Pancreas (tissue), 10 donors: ENCODE data around the gene CREBRF. TPM values are rescaled to one million over a fixed set of nuclear protein-coding genes. Genes with fewer than 3 reads are reported as not detected.

Experiments used
- ATAC-seq, 4 donors: fragments of 200-7000 bp; cut with Tn5 transposase; one replicate each; pipeline versions ENCODE4 v1.8.0 to v1.9.1; 2020; ENCODE audit warnings: mild to moderate bottlenecking in 4 of 4, moderate library complexity in 4 of 4
- DNase-seq, 6 donors: peaks; one replicate each; pipeline ENCODE4 v3.0.0-alpha.2; 2020
- FAIRE-seq: peaks from 2 replicates; lab custom pipeline; 2012; peaks lifted over from hg19 to GRCh38; lab: Jason Lieb, UNC
- H3K27ac ChIP-seq, 4 donors: fragments of 200-600 bp; sonication (generic); 1 replicate in 3 of 4; 2 replicates in 1 of 4; pipeline versions ENCODE4 v1.5.0 to v1.8.0; 2020
- H3K27me3 ChIP-seq, 4 donors: fragments of 200-600 bp; one replicate each; pipeline ENCODE4 v1.8.0; 2021
- H3K36me3 ChIP-seq, 3 donors: fragments of 200-600 bp; sonication (generic) in 1 of 3; one replicate each; pipeline versions ENCODE4 v1.5.0 to v1.8.0; 2020 to 2021
- H3K4me1 ChIP-seq, 3 donors: fragments of 200-600 bp; one replicate each; pipeline ENCODE4 v1.8.0; 2021
- H3K4me3 ChIP-seq, 4 donors: fragments of 200-600 bp; sonication (generic) in 2 of 4; one replicate each; pipeline versions ENCODE4 v1.5.0 to v1.8.0; 2020 to 2021
- H3K9me3 ChIP-seq, 4 donors: fragments of 200-600 bp; one replicate each; pipeline ENCODE4 v1.8.0; 2021
- CTCF ChIP-seq, 4 donors: fragments of 200-600 bp; sonication (generic) in 3 of 4; IDR thresholded peaks; one replicate each; pipeline versions ENCODE4 v1.5.0 to v1.8.0; 2021; ENCODE audit warnings: antibody characterized with exemption in 4 of 4
- WGBS, 2 donors: extraction: QIAGEN DNeasy Blood & Tissue Kit; methylation state at CpG; one replicate each; pipeline ENCODE4 v1.1.7; 2013; 5-methylcytosine and 5-hydroxymethylcytosine counted together
- intact Hi-C, 3 donors: fragments of 100-400 bp; cut with DNase I; formaldehyde crosslinking; loops; one replicate each; pipeline versions ENCODE4 v1.11.1 to v1.14.2; 2022
- polyA plus RNA-seq, 2 donors: library from polyadenylated mRNA; stranded (reverse); fragments of 200-250 nt; gene quantifications; one replicate each; pipeline ENCODE4 v1.2.3, GENCODE V29; 2013
- total RNA-seq, 6 donors: library from RNA; stranded (reverse); fragmentation: NEBNext Ultra II Directional in 4 of 6; extraction: Animal tissue kit (Norgen Biotek cat#: 25700) in 4 of 6; gene quantifications; one replicate each; pipeline versions ENCODE4 v1.2.1 to v1.2.4, GENCODE V29; 2021 to 2023
- donor health status: healthy with polysubstance abuse.
- donor health status: DM: no; HTN: no; CAD: no; lungs with moderate emphysema.
- donor health status: DM: no; HTN: no; CAD: no.
- donor health status: control.
- donor health status: control.
- donor health status: Bipolar disorder and iron deficiency.
- donor health status: DM: yes; HTN: yes; CAD: no.
- donor health status: DM: no; HTN: no; CAD: no.
- donor health status: DM: no; HTN: no; CAD: no.
- donor health status: DM: yes; HTN: yes; CAD: no.

Gene CREBRF
- total and polyA plus RNA-seq, 8 donors = 3.6 to 21.4 (median 11.3) TPM

DNA sequence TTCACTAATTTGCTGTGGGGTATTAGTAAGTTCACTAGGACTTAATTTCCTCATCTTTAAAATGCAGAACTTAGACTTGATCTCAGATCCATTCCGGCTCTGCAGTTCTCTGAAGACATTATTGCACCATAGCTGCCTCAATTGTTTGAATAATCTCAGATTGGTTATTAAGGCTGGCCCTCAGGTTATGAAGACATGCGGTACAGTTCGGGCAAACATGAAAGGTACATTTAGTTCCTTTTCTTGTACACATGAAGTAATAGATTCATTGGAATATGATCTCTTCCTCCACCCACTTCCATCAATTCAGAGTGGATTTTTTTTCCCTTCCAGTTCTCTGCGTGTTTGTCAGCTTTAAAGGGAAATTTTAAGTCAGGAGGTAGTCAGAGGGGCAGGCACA is 44.6 kb upstream of the CREBRF start:
- peak overlapping the region in 1 of 4 donors; percentile 44 for H3K27ac ChIP-seq

DNA sequence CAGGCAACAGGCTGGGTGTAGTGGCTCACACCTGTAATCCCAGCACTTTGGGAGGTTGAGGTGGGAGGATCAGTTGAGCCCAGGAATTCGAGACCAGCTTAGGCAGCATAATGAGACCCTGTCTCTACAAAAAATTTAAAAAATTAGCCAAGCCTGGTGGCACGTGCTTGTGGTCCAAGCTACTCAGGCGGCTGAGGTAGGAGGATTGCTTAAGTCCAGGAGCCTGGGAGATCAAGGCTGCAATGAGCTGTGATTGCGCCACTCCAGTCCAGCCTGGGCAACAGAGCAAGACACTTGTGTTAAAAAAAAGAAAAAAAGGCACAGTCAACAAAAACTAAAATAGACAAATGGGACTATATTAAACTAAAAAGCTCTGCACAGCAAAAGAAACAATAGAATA is 43.3 kb upstream of the CREBRF start:
- no peaks in the 10 kb centered on the region for H3K9me3 ChIP-seq
- no peak for FAIRE-seq
- TF ChIP-seq CTCF (IDR thresholded peaks at IDR 0.05) = no peak
- H3K36me3 ChIP-seq = no peaks in the 10 kb centered on the region
- H3K4me1 ChIP-seq = peaks cover 6 to 27% (median 16%) of the 10 kb centered on the region in 3 donors
- intact Hi-C loops = no loop called here
- no peak overlapping the region for H3K4me3 ChIP-seq
- 92 to 96% methylated on average over 4 of the region's 4 CpGs for WGBS, 2 donors
- DNase-seq = no peak
- no peak overlapping the region for H3K27ac ChIP-seq
- H3K27me3 ChIP-seq = no peaks in the 10 kb centered on the region
- no peak for ATAC-seq

More for the DNA sequence above, 44.6 kb upstream of the CREBRF start:
- DNase-seq = no peak
- TF ChIP-seq CTCF (IDR thresholded peaks at IDR 0.05) = no peak
- 57 to 72% methylated on average over 4 of the region's 4 CpGs for WGBS, 2 donors
- Histone ChIP-seq H3K4me3 (no peak overlapping the region), H3K9me3 (no peaks in the 10 kb centered on the region), H3K4me1 (peaks cover 6 to 19% (median 11%) of the 10 kb centered on the region in 3 donors), H3K27me3 (no peaks in the 10 kb centered on the region), H3K36me3 (no peaks in the 10 kb centered on the region)
- ATAC-seq = peak; percentile 13 to 62 (median 30)
- no peak for FAIRE-seq
- intact Hi-C loops = no loop called here

- Histone ChIP-seq H3K36me3 (no peaks in the 10 kb centered on the region), H3K9me3 (no peaks in the 10 kb centered on the region), H3K4me3 (no peak overlapping the region), H3K27me3 (no peaks in the 10 kb centered on the region), H3K4me1 (peaks cover 6 to 27% (median 16%) of the 10 kb centered on the region in 3 donors), H3K27ac (peak overlapping the region in 2 of 4 donors; percentile 61 to 81)
- no peak for DNase-seq
- no peak for FAIRE-seq
- 94 to 96% methylated on average over 4 of the region's 4 CpGs for WGBS, 2 donors
- intact Hi-C loops = no loop called here
- no peak for ATAC-seq
- no peak for TF ChIP-seq CTCF (IDR thresholded peaks at IDR 0.05)
Observed at GRCh38 chr5:173014671-173015070, 41.5 kb upstream of the CREBRF start.

DNA sequence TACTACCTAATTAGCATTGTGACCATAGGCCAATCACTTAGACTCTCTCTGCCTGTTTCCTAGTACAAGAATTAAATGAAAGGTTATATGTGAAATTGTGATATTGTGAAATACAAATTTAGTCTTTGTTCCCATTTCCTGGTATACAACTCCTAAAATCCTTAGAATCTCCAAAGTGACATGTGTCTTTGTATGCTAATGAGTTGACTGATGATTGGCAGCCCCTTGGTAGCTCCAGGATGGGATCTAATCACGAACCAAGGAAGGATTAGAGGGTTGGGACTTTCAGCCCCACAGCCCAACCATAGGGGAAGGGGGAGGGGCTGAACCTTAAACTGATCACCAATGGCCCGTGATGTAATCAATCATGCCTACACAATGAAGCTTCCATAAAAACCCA is 41.0 kb upstream of the CREBRF start:
- Histone ChIP-seq H3K4me1 (peaks cover 6 to 27% (median 16%) of the 10 kb centered on the region in 3 donors), H3K27ac (peak overlapping the region in 2 of 4 donors; percentile 61 to 81), H3K27me3 (no peaks in the 10 kb centered on the region), H3K4me3 (no peak overlapping the region), H3K36me3 (no peaks in the 10 kb centered on the region), H3K9me3 (no peaks in the 10 kb centered on the region)
- WGBS, 2 donors = 82 to 87% methylated on average over 2 of the region's 2 CpGs
- intact Hi-C loops = no loop called here
- TF ChIP-seq CTCF (IDR thresholded peaks at IDR 0.05) = no peak
- DNase-seq = no peak
- FAIRE-seq = no peak
- ATAC-seq = no peak

GRCh38 chr5:173015598-173016455 is 40.3 kb upstream of the CREBRF start:
- DNase-seq (no peak), FAIRE-seq (no peak), ATAC-seq (no peak)
- Histone ChIP-seq H3K4me1 (peaks cover 6 to 24% (median 16%) of the 10 kb centered on the region in 3 donors), H3K9me3 (no peaks in the 10 kb centered on the region), H3K27me3 (no peaks in the 10 kb centered on the region), H3K27ac (peak overlapping the region in 2 of 4 donors; percentile 61 to 81), H3K4me3 (no peak overlapping the region), H3K36me3 (peaks cover 0 to 3% (median 0%) of the 10 kb centered on the region in 3 donors)
- TF ChIP-seq CTCF (IDR thresholded peaks at IDR 0.05) = no peak
- WGBS, 2 donors = 86 to 90% methylated on average over 13 of the region's 13 CpGs
- intact Hi-C loops = no loop called here
